Right hindlimb (tissue), 1 donor: ENCODE results near the gene SAXO1.

Experiments used
- DNase-seq: peaks from one replicate; pipeline ENCODE4 v3.0.0-alpha.2; 2018

The SAXO1 gene

GRCh38 chr9:18909140-18910018, 123.6 kb downstream of the SAXO1 start:
- DNase-seq: no peak

- no peak for DNase-seq
These were observed 124.9 kb downstream of the SAXO1 start for GRCh38 chr9:18907927-18908625.

- DNase-seq: no peak
These were observed 126.2 kb downstream of the SAXO1 start for GRCh38 chr9:18906656-18907395.

- no peak for DNase-seq
These were observed 127.0 kb downstream of the SAXO1 start for GRCh38 chr9:18905883-18906629.

GRCh38 chr9:18905028-18905882, 127.8 kb downstream of the SAXO1 start:
- DNase-seq: no peak

- DNase-seq: no peak
These were observed 129.6 kb downstream of the SAXO1 start for GRCh38 chr9:18903450-18903849.

GRCh38 chr9:18896531-18897179, 136.4 kb downstream of the SAXO1 start:
- DNase-seq: no peak

- DNase-seq: no peak
These were observed 137.0 kb downstream of the SAXO1 start for GRCh38 chr9:18896004-18896403.

GRCh38 chr9:18893491-18893890, 139.5 kb downstream of the SAXO1 start:
- no peak for DNase-seq

GRCh38 chr9:18893046-18893445, 140.0 kb downstream of the SAXO1 start:
- no peak for DNase-seq

- DNase-seq: no peak
These were observed 140.9 kb downstream of the SAXO1 start for GRCh38 chr9:18891946-18892670.

- no peak for DNase-seq
These were observed 142.6 kb downstream of the SAXO1 start for GRCh38 chr9:18890372-18890771.

GRCh38 chr9:18889550-18889949, 143.5 kb downstream of the SAXO1 start:
- DNase-seq: no peak

- DNase-seq: no peak
These were observed 144.7 kb downstream of the SAXO1 start for GRCh38 chr9:18888290-18888689.

GRCh38 chr9:18887546-18887945, 145.5 kb downstream of the SAXO1 start:
- no peak for DNase-seq

GRCh38 chr9:18881758-18882157, 151.3 kb downstream of the SAXO1 start:
- DNase-seq: no peak

GRCh38 chr9:18877984-18878383, 155.0 kb downstream of the SAXO1 start:
- DNase-seq: no peak
